SK-N-SH (cell line): ENCODE measurements around the gene GRK5. TPM values are rescaled to one million over a fixed set of nuclear protein-coding genes. Genes with fewer than 3 reads are reported as not detected.

ENCODE experiments used
- CTCF ChIA-PET: fragments of 300-600, 350-600 bp; formaldehyde crosslinking; extraction: SDS; loops from one replicate; lab custom pipeline; 2021; lab: Yijun Ruan, JAX
- POLR2A ChIA-PET: fragments of 350-600 bp; sonication (Branson Sonifier 250); formaldehyde crosslinking; extraction: SDS; loops from one replicate; lab custom pipeline; 2020; ENCODE audit warnings: antibody characterized with exemption, inconsistent platforms; lab: Yijun Ruan, JAX
- DNase-seq: peaks from one replicate; pipeline ENCODE4 v3.0.0; 2012
- H2AFZ ChIP-seq: fragments of 200-600 bp; sonication (generic); 2 replicates; pipeline ENCODE4 v1.8.1; 2016; ENCODE audit warnings: antibody characterized with exemption, mild to moderate bottlenecking, low read depth
- H3F3A ChIP-seq: fragments of 200-600 bp; sonication (generic); replicated peaks from 2 replicates; pipeline ENCODE3; 2016; ENCODE audit warnings: antibody characterized with exemption, mild to moderate bottlenecking; ENCODE audit not compliant: insufficient read depth
- H3K27ac ChIP-seq, 2 experiments: fragments of 200-500 bp in 1 of 2; fragments of 200-600 bp in 1 of 2; sonication (Bioruptor generic) in 1 of 2; sonication (generic), shearing (Covaris generic) in 1 of 2; 2 replicates each; pipeline versions ENCODE4 v1.5.1 to v1.6.1; 2014 to 2016; ENCODE audit warnings: low read depth in 2 of 2, inconsistent platforms in 1 of 2, low read length in 1 of 2, mild to moderate bottlenecking in 1 of 2, mixed read lengths in 1 of 2
- H3K27me3 ChIP-seq: fragments of 200-600 bp; sonication (generic), shearing (Covaris generic); 2 replicates; pipeline ENCODE4 v1.6.1; 2016; ENCODE audit warnings: mixed run types; ENCODE audit not compliant: insufficient read depth
- H3K36me3 ChIP-seq, 2 experiments: fragments of 200-500 bp in 1 of 2; fragments of 200-600 bp in 1 of 2; sonication (Bioruptor generic) in 1 of 2; sonication (generic) in 1 of 2; replicated peaks in 1 of 2; 2 replicates each; pipeline versions ENCODE3 to v1.5.1; 2014 to 2016; ENCODE audit warnings: low read length in 1 of 2, mild to moderate bottlenecking in 1 of 2; ENCODE audit not compliant: insufficient read depth in 2 of 2, control insufficient read depth in 1 of 2
- H3K4me1 ChIP-seq, 2 experiments: fragments of 200-500 bp in 1 of 2; fragments of 200-600 bp in 1 of 2; sonication (Bioruptor generic) in 1 of 2; sonication (generic), shearing (Covaris generic) in 1 of 2; 2 replicates each; pipeline versions ENCODE4 v1.5.1 to v1.6.1; 2014 to 2016; ENCODE audit warnings: low read depth in 1 of 2, low read length in 1 of 2, mixed run types in 1 of 2; ENCODE audit not compliant: insufficient read depth in 2 of 2, control insufficient read depth in 1 of 2
- H3K4me2 ChIP-seq: fragments of 200-600 bp; sonication (generic), shearing (Covaris generic); 2 replicates; pipeline ENCODE4 v1.6.1; 2017; ENCODE audit warnings: mixed run types
- H3K4me3 ChIP-seq, 2 experiments: fragments of 200-500 bp in 1 of 2; fragments of 200-600 bp in 1 of 2; sonication (Bioruptor generic) in 1 of 2; sonication (generic), shearing (Covaris generic) in 1 of 2; 2 replicates each; pipeline versions ENCODE4 v1.5.1 to v1.8.1; 2014 to 2016; ENCODE audit warnings: low read depth in 2 of 2, inconsistent platforms in 1 of 2, low read length in 1 of 2, mild to moderate bottlenecking in 1 of 2, mixed read lengths in 1 of 2, moderate library complexity in 1 of 2
- H3K79me2 ChIP-seq: fragments of 200-600 bp; sonication (generic); 2 replicates; pipeline ENCODE4 v1.8.1; 2017; ENCODE audit warnings: mild to moderate bottlenecking; ENCODE audit not compliant: insufficient read depth
- H3K9ac ChIP-seq: fragments of 200-600 bp; sonication (generic); 2 replicates; pipeline ENCODE4 v1.6.1; 2017; ENCODE audit warnings: mixed run types
- H3K9me2 ChIP-seq: fragments of 200-600 bp; sonication (generic); 2 replicates; pipeline ENCODE4 v1.6.1; 2017; ENCODE audit warnings: mixed run types
- H3K9me3 ChIP-seq: fragments of 200-600 bp; sonication (generic); 2 replicates; pipeline ENCODE4 v1.6.1; 2017; ENCODE audit warnings: mixed run types, mild to moderate bottlenecking, moderate library complexity
- H4K20me1 ChIP-seq: fragments of 200-600 bp; sonication (generic); 2 replicates; pipeline ENCODE4 v1.6.1; 2017; ENCODE audit warnings: mild to moderate bottlenecking, mixed run types; ENCODE audit not compliant: insufficient read depth
- ELF1 ChIP-seq: IDR thresholded peaks from 2 replicates; pipeline ENCODE4 v1.4.0; 2012
- FOXJ3 ChIP-seq: sonication (generic); formaldehyde crosslinking; IDR thresholded peaks from 2 replicates; pipeline ENCODE4 v1.5.1; 2020; ENCODE audit warnings: mild to moderate bottlenecking, missing genetic modification reagents
- FOXM1 ChIP-seq: IDR thresholded peaks from 2 replicates; pipeline ENCODE4 v1.4.0; 2012; ENCODE audit warnings: low read depth, mild to moderate bottlenecking
- GABPA ChIP-seq: IDR thresholded peaks from 2 replicates; pipeline ENCODE4 v1.4.0; 2012; ENCODE audit warnings: low read depth, mild to moderate bottlenecking
- NFIC ChIP-seq: IDR thresholded peaks from 2 replicates; pipeline ENCODE4 v1.4.0; 2012; ENCODE audit warnings: borderline replicate concordance
- NRF1 ChIP-seq: IDR thresholded peaks from 2 replicates; pipeline ENCODE4 v1.6.1; 2012; ENCODE audit warnings: low read depth, mild to moderate bottlenecking, low read length
- RAD21 ChIP-seq: IDR thresholded peaks from 2 replicates; pipeline ENCODE4 v1.6.1; 2012; ENCODE audit warnings: mild to moderate bottlenecking, low read length
- RCOR1 ChIP-seq: fragments of 150-350 bp; IDR thresholded peaks from 2 replicates; pipeline ENCODE4 v1.6.1; 2017; ENCODE audit warnings: antibody characterized with exemption, low read length
- RFX5 ChIP-seq: IDR thresholded peaks from 2 replicates; pipeline ENCODE4 v1.6.1; 2012; ENCODE audit warnings: mild to moderate bottlenecking, improper control_type of control experiment, low read length
- SMC3 ChIP-seq: IDR thresholded peaks from 2 replicates; pipeline ENCODE4 v1.6.1; 2012; ENCODE audit warnings: low read depth, low read length, improper control_type of control experiment
- TAF1 ChIP-seq: IDR thresholded peaks from 2 replicates; pipeline ENCODE4 v1.6.1; 2012; ENCODE audit warnings: low read depth, mild to moderate bottlenecking, low read length, moderate library complexity, borderline replicate concordance
- WGBS: methylation state at CpG from one replicate; pipeline ENCODE4 v1.1.6; 2017; ENCODE audit warnings: low lambda C conversion rate; 5-methylcytosine and 5-hydroxymethylcytosine counted together
- polyA plus RNA-seq, 3 experiments: library from polyadenylated mRNA; depleted of rRNA; stranded (reverse); fragments of >200 nt; gene quantifications; 2 replicates each; pipeline ENCODE4 v1.2.3, GENCODE V29; 2012
- TF ChIP-seq, protein P1 (sequence below): IDR thresholded peaks from 2 replicates; pipeline ENCODE4 v1.4.0; 2012; ENCODE audit warnings: low read depth
- TF ChIP-seq, protein P2 (sequence below): fragments of 200-600 bp; sonication (generic); IDR thresholded peaks from 2 replicates; pipeline ENCODE4 v1.6.1; 2017; ENCODE audit warnings: antibody characterized with exemption, mild to moderate bottlenecking, moderate library complexity

Gene GRK5
- polyA plus RNA-seq, 1 of the 3 experiments (the other 2 are of a cell fraction) = 12.1 TPM

DNA sequence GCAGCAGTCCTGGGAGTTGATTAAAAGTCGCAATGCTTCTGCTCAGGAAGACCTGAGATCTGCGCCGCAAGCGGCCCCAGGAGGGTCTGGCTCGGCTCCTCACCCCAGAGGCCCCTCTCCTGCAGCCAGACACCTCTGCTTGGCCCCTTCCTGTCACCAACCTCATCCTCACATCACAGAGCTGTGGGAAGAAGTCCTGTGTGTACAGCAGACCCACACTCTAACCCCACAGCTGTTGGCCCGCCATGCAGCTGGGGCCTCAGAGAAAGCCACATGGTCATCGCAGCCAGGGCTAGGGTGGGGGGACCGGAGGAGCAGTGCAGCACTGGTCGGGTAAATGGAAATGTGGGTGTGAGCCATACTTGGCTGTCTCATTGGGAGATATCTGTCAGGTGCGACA, 237.5 kb downstream of the GRK5 start:
- TF ChIP-seq TAF1 = no peak
- TF ChIP-seq FOXM1 = no peak
- TF ChIP-seq RFX5 = no peak
- no peak for TF ChIP-seq ELF1
- H2AFZ ChIP-seq = no peak overlapping the region
- peaks cover 2 to 3% of the 10 kb centered on the region in 2 experiments; a peak in 2 of 4 replicates for H3K4me1 ChIP-seq
- no peaks in the 10 kb centered on the region for H3K79me2 ChIP-seq
- H4K20me1 ChIP-seq = no peaks in the 10 kb centered on the region
- ChIA-PET CTCF (interaction anchor here (0.6 to 19.8 kb wide), 58 partner anchors 8 to 289 kb away, joined by 3 to 505 read pairs (median 5); partner anchors contain the start of gene GRK5), POLR2A (interaction anchor here (1.2 kb wide), 1 partner anchor 245 kb away, joined by 4 read pairs; no protein-coding TSS in a partner anchor)
- H3K9me2 ChIP-seq = no peaks in the 10 kb centered on the region
- no peak overlapping the region for H3K27ac ChIP-seq
- H3K36me3 ChIP-seq = peaks cover 0 to 6% of the 10 kb centered on the region in 2 experiments
- no peak overlapping the region for H3K4me2 ChIP-seq
- no peak overlapping the region for H3K4me3 ChIP-seq
- no peaks in the 10 kb centered on the region for H3K27me3 ChIP-seq
- no peak overlapping the region for H3K9ac ChIP-seq
- 79% methylated on average over 10 of the region's 10 CpGs for WGBS
- H3K9me3 ChIP-seq = no peaks in the 10 kb centered on the region
- no peak for DNase-seq
- H3F3A ChIP-seq = no peaks in the 10 kb centered on the region

DNA sequence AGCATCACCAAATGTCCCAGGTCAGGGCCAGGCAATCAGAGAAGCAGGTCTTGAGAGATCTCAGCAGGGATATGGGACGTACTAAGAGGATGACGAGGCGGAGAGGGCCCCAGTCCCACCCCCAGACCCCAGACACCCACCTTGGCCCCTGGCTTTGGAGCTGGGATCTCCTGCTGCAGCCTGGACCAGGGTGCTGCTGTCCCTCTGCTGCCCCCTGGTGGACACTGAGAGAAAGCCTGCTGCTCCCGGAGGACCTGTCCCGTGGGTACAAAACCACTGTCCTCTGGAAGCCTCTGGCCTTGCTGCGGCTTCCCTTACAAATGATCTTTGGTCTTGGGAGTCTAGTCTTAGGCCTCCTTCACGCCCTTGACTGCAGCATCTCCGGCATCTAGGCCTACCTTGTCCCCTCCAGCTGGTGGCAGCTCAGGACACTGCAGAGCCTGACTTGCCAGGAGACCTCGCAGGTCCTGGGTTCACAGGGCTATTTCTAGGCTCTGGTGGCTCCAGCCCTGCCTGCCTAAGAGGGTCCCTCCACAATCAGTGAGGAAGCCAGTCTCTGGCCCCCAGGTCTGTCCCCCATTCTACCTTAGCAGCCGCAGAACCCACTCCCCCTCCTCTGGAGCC, 238.1 kb downstream of the GRK5 start:
- WGBS = 22% methylated on average over 10 of the region's 10 CpGs
- no peak overlapping the region for H3K4me2 ChIP-seq
- no peaks in the 10 kb centered on the region for H4K20me1 ChIP-seq
- peaks cover 0 to 6% of the 10 kb centered on the region in 2 experiments for H3K36me3 ChIP-seq
- H3K4me1 ChIP-seq = peaks cover 3 to 8% of the 10 kb centered on the region in 2 experiments; a peak in 2 of 4 replicates
- no peak overlapping the region for H3K27ac ChIP-seq
- ChIA-PET POLR2A (interaction anchor here (1.2 kb wide), 1 partner anchor 246 kb away, joined by 4 read pairs; no protein-coding TSS in a partner anchor), CTCF (interaction anchor here (0.6 to 19.8 kb wide), 61 partner anchors 8 to 290 kb away, joined by 3 to 505 read pairs (median 5); partner anchors contain the start of gene GRK5)
- H3K9me3 ChIP-seq = no peaks in the 10 kb centered on the region
- H3K27me3 ChIP-seq = no peaks in the 10 kb centered on the region
- no peaks in the 10 kb centered on the region for H3K79me2 ChIP-seq
- H2AFZ ChIP-seq = no peak overlapping the region
- H3K9me2 ChIP-seq = no peaks in the 10 kb centered on the region
- H3F3A ChIP-seq = no peaks in the 10 kb centered on the region
- no peak overlapping the region for H3K9ac ChIP-seq
- peak overlapping the region in 1 of 2 experiments; percentile 23; a peak in 1 of 4 replicates for H3K4me3 ChIP-seq
- TF ChIP-seq NRF1 (no peak), RCOR1 (no peak), GABPA (no peak), RAD21 (peak; percentile 86), FOXJ3 (CRISPR knock-in tag) (no peak), NFIC (no peak), SMC3 (peak; percentile 93)
- TF ChIP-seq, protein P1, sequence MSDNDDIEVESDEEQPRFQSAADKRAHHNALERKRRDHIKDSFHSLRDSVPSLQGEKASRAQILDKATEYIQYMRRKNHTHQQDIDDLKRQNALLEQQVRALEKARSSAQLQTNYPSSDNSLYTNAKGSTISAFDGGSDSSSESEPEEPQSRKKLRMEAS = no peak
- TF ChIP-seq, protein P2, sequence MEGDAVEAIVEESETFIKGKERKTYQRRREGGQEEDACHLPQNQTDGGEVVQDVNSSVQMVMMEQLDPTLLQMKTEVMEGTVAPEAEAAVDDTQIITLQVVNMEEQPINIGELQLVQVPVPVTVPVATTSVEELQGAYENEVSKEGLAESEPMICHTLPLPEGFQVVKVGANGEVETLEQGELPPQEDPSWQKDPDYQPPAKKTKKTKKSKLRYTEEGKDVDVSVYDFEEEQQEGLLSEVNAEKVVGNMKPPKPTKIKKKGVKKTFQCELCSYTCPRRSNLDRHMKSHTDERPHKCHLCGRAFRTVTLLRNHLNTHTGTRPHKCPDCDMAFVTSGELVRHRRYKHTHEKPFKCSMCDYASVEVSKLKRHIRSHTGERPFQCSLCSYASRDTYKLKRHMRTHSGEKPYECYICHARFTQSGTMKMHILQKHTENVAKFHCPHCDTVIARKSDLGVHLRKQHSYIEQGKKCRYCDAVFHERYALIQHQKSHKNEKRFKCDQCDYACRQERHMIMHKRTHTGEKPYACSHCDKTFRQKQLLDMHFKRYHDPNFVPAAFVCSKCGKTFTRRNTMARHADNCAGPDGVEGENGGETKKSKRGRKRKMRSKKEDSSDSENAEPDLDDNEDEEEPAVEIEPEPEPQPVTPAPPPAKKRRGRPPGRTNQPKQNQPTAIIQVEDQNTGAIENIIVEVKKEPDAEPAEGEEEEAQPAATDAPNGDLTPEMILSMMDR = peak; percentile 90
- DNase-seq = peak; percentile 94
